Astrocyte (in vitro differentiated cells and primary cell): ENCODE measurements around the gene DNAH11. TPM values are rescaled to one million over a fixed set of nuclear protein-coding genes. Genes with fewer than 3 reads are reported as not detected.
"Not testable (repeated sequence)": the region's sequence is repeated elsewhere in the genome, so short reads cannot be mapped to it uniquely, and the experiment has no call there.

Source experiments
- DNase-seq: peaks from one replicate; pipeline ENCODE4 v3.0.0-alpha.2; 2010; ENCODE audit warnings: low read depth
- FAIRE-seq: peaks from 2 replicates; lab custom pipeline; 2011; peaks lifted over from hg19 to GRCh38; lab: Jason Lieb, UNC
- H2AFZ ChIP-seq: 2 replicates; pipeline ENCODE4 v1.6.0; 2012; ENCODE audit warnings: low read depth, low read length, inconsistent platforms
- H3K27ac ChIP-seq: 2 replicates; pipeline ENCODE4 v1.5.1; 2011; ENCODE audit warnings: low read depth, low read length, inconsistent platforms
- H3K27me3 ChIP-seq: 2 replicates; pipeline ENCODE4 v1.6.0; 2011; ENCODE audit warnings: low read length, inconsistent platforms; ENCODE audit not compliant: insufficient read depth
- H3K36me3 ChIP-seq: 2 replicates; pipeline ENCODE4 v1.5.1; 2011; ENCODE audit warnings: low read length, inconsistent platforms; ENCODE audit not compliant: insufficient read depth
- H3K4me1 ChIP-seq: 2 replicates; pipeline ENCODE4 v1.5.1; 2011; ENCODE audit warnings: low read length, inconsistent platforms; ENCODE audit not compliant: insufficient read depth
- H3K4me2 ChIP-seq: 2 replicates; pipeline ENCODE4 v1.6.0; 2012; ENCODE audit warnings: low read length, inconsistent platforms
- H3K4me3 ChIP-seq: 2 replicates; pipeline ENCODE4 v1.5.1; 2011; ENCODE audit warnings: low read depth, mild to moderate bottlenecking, low read length, inconsistent platforms; ENCODE audit not compliant: insufficient read depth
- H3K79me2 ChIP-seq: 2 replicates; pipeline ENCODE4 v1.6.0; 2012; ENCODE audit warnings: mild to moderate bottlenecking, low read length, inconsistent platforms; ENCODE audit not compliant: insufficient read depth
- H3K9ac ChIP-seq: 2 replicates; pipeline ENCODE4 v1.6.0; 2012; ENCODE audit warnings: mild to moderate bottlenecking, low read length, inconsistent platforms
- H3K9me3 ChIP-seq: 2 replicates; pipeline ENCODE4 v1.5.1; 2012; ENCODE audit warnings: low read depth, mild to moderate bottlenecking, low read length, inconsistent platforms; ENCODE audit not compliant: insufficient read depth
- H4K20me1 ChIP-seq: 2 replicates; pipeline ENCODE4 v1.6.0; 2012; ENCODE audit warnings: low read length, inconsistent platforms; ENCODE audit not compliant: insufficient read depth
- H3K27ac Mint-ChIP-seq: one replicate; pipeline ENCODE4 v1.8.0; 2021; ENCODE audit warnings: mild to moderate bottlenecking, mixed read lengths; ENCODE audit not compliant: unreplicated experiment
- H3K27me3 Mint-ChIP-seq: one replicate; pipeline ENCODE4 v1.8.0; 2021; ENCODE audit warnings: low read depth, mixed read lengths; ENCODE audit not compliant: unreplicated experiment
- H3K36me3 Mint-ChIP-seq: one replicate; pipeline ENCODE4 v1.8.0; 2021; ENCODE audit warnings: low read depth, mixed read lengths; ENCODE audit not compliant: unreplicated experiment
- H3K4me1 Mint-ChIP-seq: one replicate; pipeline ENCODE4 v1.8.0; 2021; ENCODE audit warnings: low read depth, mixed read lengths; ENCODE audit not compliant: unreplicated experiment
- H3K4me3 Mint-ChIP-seq: one replicate; pipeline ENCODE4 v1.8.0; 2021; ENCODE audit warnings: mild to moderate bottlenecking, moderate library complexity, mixed read lengths; ENCODE audit not compliant: unreplicated experiment
- H3K9me3 Mint-ChIP-seq: one replicate; pipeline ENCODE4 v1.8.0; 2021; ENCODE audit warnings: mild to moderate bottlenecking, mixed read lengths; ENCODE audit not compliant: unreplicated experiment
- CTCF ChIP-seq: IDR thresholded peaks from 2 replicates; pipeline ENCODE4 v1.5.1; 2011; ENCODE audit warnings: low read depth, mild to moderate bottlenecking, inconsistent platforms, low read length, moderate library complexity; ENCODE audit not compliant: insufficient read depth
- EZH2 ChIP-seq: IDR thresholded peaks from 2 replicates; pipeline ENCODE4 v1.6.1; 2012; ENCODE audit warnings: mild to moderate bottlenecking, low read length, inconsistent platforms; ENCODE audit not compliant: insufficient read depth
- total RNA-seq: library from RNA; stranded (reverse); gene quantifications from 2 replicates; pipeline ENCODE4 v1.2.1, GENCODE V29; 2021

The DNAH11 gene
- total RNA-seq, 1 donor from 2014 or later, result 0.43 TPM

GRCh38 chr7:21927693-21928092 is 384.9 kb downstream of the DNAH11 start:
- Mint-ChIP-seq H3K36me3 (no peaks in the 10 kb centered on the region), H3K9me3 (peaks cover 7% of the 10 kb centered on the region), H3K4me3 (no peak overlapping the region), H3K27me3 (no peaks in the 10 kb centered on the region), H3K27ac (no peak overlapping the region), H3K4me1 (peaks cover 1% of the 10 kb centered on the region)
- Histone ChIP-seq H3K4me3 (no peak overlapping the region), H3K27ac (no peak overlapping the region), H3K9me3 (no peaks in the 10 kb centered on the region), H4K20me1 (no peaks in the 10 kb centered on the region), H3K9ac (no peak overlapping the region), H3K4me2 (no peak overlapping the region), H3K27me3 (no peaks in the 10 kb centered on the region), H2AFZ (no peak overlapping the region), H3K36me3 (no peaks in the 10 kb centered on the region), H3K79me2 (peaks cover 8% of the 10 kb centered on the region), H3K4me1 (no peaks in the 10 kb centered on the region)
- DNase-seq (no peak), FAIRE-seq (no peak)
- TF ChIP-seq EZH2, result no peak
- TF ChIP-seq CTCF, result no peak

- not testable (repeated sequence) for H3K36me3 ChIP-seq, FAIRE-seq, H3K27me3 ChIP-seq, H3K9me3 Mint-ChIP-seq, H2AFZ ChIP-seq, H3K4me1 ChIP-seq, H3K27me3 Mint-ChIP-seq, H3K36me3 Mint-ChIP-seq, H3K27ac ChIP-seq, H3K4me3 ChIP-seq, H3K4me3 Mint-ChIP-seq, H3K4me1 Mint-ChIP-seq, DNase-seq, H4K20me1 ChIP-seq, H3K4me2 ChIP-seq, H3K27ac Mint-ChIP-seq, H3K9ac ChIP-seq, H3K9me3 ChIP-seq
- H3K79me2 ChIP-seq, result peaks cover 13% of the 10 kb centered on the region
Measured at GRCh38 chr7:21933293-21933692, 390.5 kb downstream of the DNAH11 start.

- peaks cover 4% of the 10 kb centered on the region for H3K9me3 Mint-ChIP-seq
- Histone ChIP-seq H3K9me3 (no peaks in the 10 kb centered on the region), H2AFZ (no peak overlapping the region), H3K36me3 (no peaks in the 10 kb centered on the region), H3K9ac (no peak overlapping the region), H3K4me3 (no peak overlapping the region), H3K79me2 (peaks cover 13% of the 10 kb centered on the region), H4K20me1 (no peaks in the 10 kb centered on the region), H3K4me1 (peaks cover 6% of the 10 kb centered on the region), H3K4me2 (no peak overlapping the region), H3K27ac (no peak overlapping the region), H3K27me3 (no peaks in the 10 kb centered on the region)
- no peaks in the 10 kb centered on the region for H3K4me1 Mint-ChIP-seq
- TF ChIP-seq EZH2 (no peak), CTCF (no peak)
- no peak overlapping the region for H3K4me3 Mint-ChIP-seq
- H3K36me3 Mint-ChIP-seq, result peaks cover 4% of the 10 kb centered on the region
- no peaks in the 10 kb centered on the region for H3K27me3 Mint-ChIP-seq
- FAIRE-seq (no peak), DNase-seq (no peak)
- no peak overlapping the region for H3K27ac Mint-ChIP-seq
Measured at GRCh38 chr7:21934808-21935207, 392.0 kb downstream of the DNAH11 start.
